Iris pigment epithelial cell (primary cell): ENCODE results near the gene ZDHHC11.
"Not testable (repeated sequence)": the region's sequence is repeated elsewhere in the genome, so short reads cannot be mapped to it uniquely, and the experiment has no call there.

Experiments
- DNase-seq: peaks from one replicate; pipeline ENCODE4 v3.0.0-alpha.2; 2011; ENCODE audit warnings: low read depth

Gene ZDHHC11

GRCh38 chr5:845031-845675 lies 5.6 kb downstream of the ZDHHC11 start:
- DNase-seq = not testable (repeated sequence)

- DNase-seq = not testable (repeated sequence)
Observed at GRCh38 chr5:844426-844825, 6.4 kb downstream of the ZDHHC11 start.

- DNase-seq = not testable (repeated sequence)
Observed at GRCh38 chr5:843926-844325, 6.9 kb downstream of the ZDHHC11 start.

- not testable (repeated sequence) for DNase-seq
Observed at GRCh38 chr5:843371-843770, 7.4 kb downstream of the ZDHHC11 start.

GRCh38 chr5:842402-843221 lies 8.2 kb downstream of the ZDHHC11 start:
- not testable (repeated sequence) for DNase-seq

- DNase-seq = not testable (repeated sequence)
Observed at GRCh38 chr5:841531-842401, 9.0 kb downstream of the ZDHHC11 start.

- not testable (repeated sequence) for DNase-seq
Observed at GRCh38 chr5:840974-841435, 9.8 kb downstream of the ZDHHC11 start.

GRCh38 chr5:840118-840973 lies 10.4 kb downstream of the ZDHHC11 start:
- not testable (repeated sequence) for DNase-seq

GRCh38 chr5:838431-838851 lies 12.3 kb downstream of the ZDHHC11 start:
- DNase-seq = not testable (repeated sequence)

GRCh38 chr5:837621-838121 lies 13.1 kb downstream of the ZDHHC11 start:
- not testable (repeated sequence) for DNase-seq

- DNase-seq = not testable (repeated sequence)
Observed at GRCh38 chr5:835933-836612, 14.7 kb downstream of the ZDHHC11 start.

GRCh38 chr5:834013-834412 lies 16.8 kb downstream of the ZDHHC11 start:
- DNase-seq = not testable (repeated sequence)

- not testable (repeated sequence) for DNase-seq
Observed at GRCh38 chr5:828194-828593, 22.6 kb downstream of the ZDHHC11 start.

GRCh38 chr5:825544-825943 lies 25.2 kb downstream of the ZDHHC11 start:
- not testable (repeated sequence) for DNase-seq

- DNase-seq = no peak
Observed at GRCh38 chr5:821504-821903, 29.3 kb downstream of the ZDHHC11 start.

- DNase-seq = no peak
Observed at GRCh38 chr5:820245-820644, 30.5 kb downstream of the ZDHHC11 start.

- no peak for DNase-seq
Observed at GRCh38 chr5:819078-819477, 31.7 kb downstream of the ZDHHC11 start.

GRCh38 chr5:816176-816575 lies 34.6 kb downstream of the ZDHHC11 start:
- no peak for DNase-seq

GRCh38 chr5:815449-815848 lies 35.3 kb downstream of the ZDHHC11 start:
- DNase-seq = no peak

- not testable (repeated sequence) for DNase-seq
Observed at GRCh38 chr5:813575-813974, 37.2 kb downstream of the ZDHHC11 start.
